CD4-positive, alpha-beta T cell treated with Interleukin-17A for 1 hour (primary cell): ENCODE results near the gene CLPTM1L.
"Not testable (repeated sequence)": the region's sequence is repeated elsewhere in the genome, so short reads cannot be mapped to it uniquely, and the experiment has no call there.

ENCODE experiments used
- DNase-seq: peaks from one replicate; pipeline ENCODE4 v3.0.0-alpha.2; 2020

CLPTM1L gene

GRCh38 chr5:1285883-1286291 lies 59.0 kb downstream of the CLPTM1L start:
- no peak for DNase-seq

GRCh38 chr5:1285141-1285540 lies 59.8 kb downstream of the CLPTM1L start:
- DNase-seq: no peak

- DNase-seq: not testable (repeated sequence)
Measured at GRCh38 chr5:1284336-1284970, 60.4 kb downstream of the CLPTM1L start.

- not testable (repeated sequence) for DNase-seq
Measured at GRCh38 chr5:1283729-1284041, 61.2 kb downstream of the CLPTM1L start.

GRCh38 chr5:1282993-1283728 lies 61.7 kb downstream of the CLPTM1L start:
- DNase-seq: not testable (repeated sequence)

GRCh38 chr5:1282131-1282992 lies 62.5 kb downstream of the CLPTM1L start:
- DNase-seq: no peak

GRCh38 chr5:1281038-1281882 lies 63.6 kb downstream of the CLPTM1L start:
- DNase-seq: no peak

GRCh38 chr5:1280177-1281037 lies 64.5 kb downstream of the CLPTM1L start:
- no peak for DNase-seq

- DNase-seq: no peak
Measured at GRCh38 chr5:1279443-1280151, 65.3 kb downstream of the CLPTM1L start.

- DNase-seq: no peak
Measured at GRCh38 chr5:1278656-1279442, 66.0 kb downstream of the CLPTM1L start.

GRCh38 chr5:1278216-1278615 lies 66.7 kb downstream of the CLPTM1L start:
- no peak for DNase-seq

- DNase-seq: no peak
Measured at GRCh38 chr5:1277781-1278180, 67.1 kb downstream of the CLPTM1L start.

GRCh38 chr5:1277331-1277730 lies 67.6 kb downstream of the CLPTM1L start:
- no peak for DNase-seq

- no peak for DNase-seq
Measured at GRCh38 chr5:1276930-1277329, 68.0 kb downstream of the CLPTM1L start.

GRCh38 chr5:1275397-1276391 lies 69.2 kb downstream of the CLPTM1L start:
- DNase-seq: not testable (repeated sequence)

GRCh38 chr5:1274471-1274870 lies 70.4 kb downstream of the CLPTM1L start:
- DNase-seq: no peak

GRCh38 chr5:1273745-1274144 lies 71.2 kb downstream of the CLPTM1L start:
- no peak for DNase-seq

- DNase-seq: no peak
Measured at GRCh38 chr5:1272201-1272600, 72.7 kb downstream of the CLPTM1L start.
